Stimulated activated CD8-positive, alpha-beta memory T cell treated with anti-CD3 and anti-CD28 coated beads, Interleukin-12 subunit alpha, Interleukin-12 subunit beta, amount 100 ng/mL, for 1 hour (primary cell): Measurements from ENCODE around the gene RASL12.
"Not testable (repeated sequence)": the region's sequence is repeated elsewhere in the genome, so short reads cannot be mapped to it uniquely, and the experiment has no call there.

Experiments
- DNase-seq: peaks from one replicate; pipeline ENCODE4 v3.0.0-alpha.2; 2020; ENCODE audit warnings: low read depth

The RASL12 gene

DNA sequence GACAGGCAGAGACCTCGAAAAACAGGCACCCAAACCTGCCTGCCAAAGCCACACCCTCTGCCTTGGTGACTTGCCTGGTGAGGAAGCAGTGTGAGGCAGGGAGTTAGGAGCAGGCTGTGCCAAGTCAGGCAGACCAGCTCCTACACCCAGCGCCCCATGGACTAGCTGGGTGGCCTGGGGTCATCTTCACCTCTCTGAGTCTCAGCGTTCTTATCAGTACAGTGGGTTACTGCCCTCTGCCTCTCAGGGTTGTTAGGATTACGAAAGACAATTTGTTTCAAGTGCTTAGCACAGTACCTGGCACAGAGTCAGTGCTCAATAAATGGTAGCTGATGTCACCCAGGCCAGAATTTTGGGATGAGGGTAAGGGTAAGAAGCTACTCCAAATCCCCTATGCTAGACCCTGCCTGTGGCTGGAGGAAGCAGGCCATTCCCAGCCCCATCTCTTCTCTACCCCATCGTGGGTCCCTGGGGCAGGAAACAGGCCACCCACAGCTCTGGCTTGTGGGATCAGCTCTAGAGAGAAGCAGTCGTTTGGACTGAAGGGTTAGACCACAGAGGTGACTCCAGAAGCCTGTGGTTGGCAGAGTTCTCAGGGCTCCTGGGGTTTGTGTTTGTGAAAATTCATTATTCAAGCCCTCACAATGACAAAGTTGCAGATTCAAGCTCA is 12.5 kb downstream of the RASL12 start:
- no peak for DNase-seq

DNA sequence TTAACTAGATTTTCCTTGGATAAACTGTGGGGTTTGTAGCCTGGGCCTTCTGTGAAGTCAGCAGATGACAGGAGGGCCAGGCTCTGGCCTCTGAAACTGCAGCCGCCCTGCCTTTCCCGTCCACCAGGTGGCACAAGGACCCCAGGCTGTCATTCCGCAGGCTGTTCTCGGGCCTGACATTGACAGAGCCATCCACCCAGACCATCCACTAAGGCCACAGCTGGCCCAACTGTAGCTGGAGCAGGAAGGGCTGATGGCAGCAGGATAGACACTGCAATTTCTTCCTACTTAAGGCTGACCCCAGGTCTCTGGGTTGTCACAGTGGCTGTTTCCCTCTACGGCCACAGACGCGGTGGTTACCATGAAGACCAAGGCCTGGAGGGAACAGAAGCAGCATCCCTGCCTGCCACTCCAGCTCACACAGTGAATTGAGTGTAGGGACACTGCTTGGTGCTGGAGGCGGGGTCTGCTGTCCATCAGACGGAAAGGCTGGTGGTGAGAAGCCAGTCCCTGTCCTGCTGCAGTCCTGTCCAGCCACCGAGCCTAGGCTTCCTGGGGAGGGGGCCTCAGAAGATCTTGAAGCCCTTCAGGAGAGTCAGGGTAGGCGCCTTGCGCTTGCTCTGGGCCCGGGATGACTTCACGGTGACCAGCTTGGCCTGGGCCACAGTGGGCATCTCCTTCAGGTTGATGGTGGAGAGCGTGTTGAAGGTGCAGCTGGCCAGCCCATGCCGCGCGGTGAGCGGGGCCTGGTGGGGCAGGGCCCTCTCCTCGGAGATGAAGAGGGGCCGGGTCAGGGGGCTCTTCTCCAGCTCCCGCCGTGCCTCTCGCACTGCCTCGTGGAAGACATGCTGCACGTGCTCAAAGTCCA is 13.2 kb downstream of the RASL12 start:
- DNase-seq, result no peak

DNA sequence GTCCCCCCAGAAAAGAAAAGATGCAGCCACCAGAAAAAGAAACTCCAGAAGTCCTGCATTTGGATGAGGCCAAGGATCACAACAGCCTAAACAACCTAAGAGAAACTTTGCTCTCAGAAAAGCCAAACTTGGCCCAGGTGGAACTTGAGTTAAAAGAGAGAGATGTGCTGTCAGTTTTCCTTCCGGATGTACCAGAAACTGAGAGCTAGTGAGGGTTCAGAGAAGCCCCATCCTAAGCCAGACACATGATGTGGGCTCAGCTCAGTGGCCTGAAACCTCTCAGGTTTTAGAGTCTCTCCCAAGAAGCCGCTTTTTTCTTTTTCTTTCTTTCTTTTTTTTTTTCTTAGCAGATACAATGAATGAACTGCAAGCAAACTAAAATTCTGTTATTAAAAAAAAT is 14.8 kb downstream of the RASL12 start:
- DNase-seq, result no peak

DNA sequence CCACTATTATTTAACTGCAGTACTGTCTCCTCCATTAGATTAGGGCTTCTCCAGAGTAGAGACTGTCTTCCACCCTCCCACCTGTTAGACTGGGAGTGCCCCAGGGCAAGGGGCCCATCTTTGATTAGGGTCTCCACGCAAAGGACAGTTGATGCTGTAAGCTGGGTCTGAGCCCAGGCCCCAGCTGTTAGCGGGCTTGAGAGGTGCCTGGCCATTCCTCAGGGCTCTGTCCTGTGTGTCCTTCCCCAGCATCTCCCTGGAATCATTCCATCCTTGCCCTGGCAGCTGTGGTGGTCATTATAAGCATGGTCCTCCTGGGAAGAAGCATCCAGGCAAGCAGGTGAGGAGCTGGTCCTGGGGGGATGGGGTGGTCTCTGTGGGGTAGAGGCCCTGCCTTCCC is 16.5 kb downstream of the RASL12 start:
- DNase-seq, result no peak

DNA sequence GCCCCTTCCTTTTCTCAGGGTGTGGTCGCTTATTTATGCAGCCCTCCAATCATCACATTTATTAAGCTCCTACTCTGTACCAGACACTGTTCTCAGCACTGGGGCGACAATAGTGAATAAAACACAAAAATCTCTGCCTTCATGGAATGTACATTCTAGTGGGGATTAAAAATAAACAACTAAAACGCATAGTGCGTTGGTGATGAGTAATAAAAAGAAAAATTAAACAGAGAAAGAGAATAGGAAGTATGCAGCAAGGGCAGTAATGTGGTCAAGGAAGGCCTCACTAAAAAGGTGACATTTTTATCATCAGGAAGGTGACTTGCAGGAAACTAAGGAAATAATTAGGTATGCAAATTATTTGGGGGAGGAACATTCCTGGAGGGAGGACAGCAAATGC is 17.5 kb downstream of the RASL12 start:
- DNase-seq, result no peak

DNA sequence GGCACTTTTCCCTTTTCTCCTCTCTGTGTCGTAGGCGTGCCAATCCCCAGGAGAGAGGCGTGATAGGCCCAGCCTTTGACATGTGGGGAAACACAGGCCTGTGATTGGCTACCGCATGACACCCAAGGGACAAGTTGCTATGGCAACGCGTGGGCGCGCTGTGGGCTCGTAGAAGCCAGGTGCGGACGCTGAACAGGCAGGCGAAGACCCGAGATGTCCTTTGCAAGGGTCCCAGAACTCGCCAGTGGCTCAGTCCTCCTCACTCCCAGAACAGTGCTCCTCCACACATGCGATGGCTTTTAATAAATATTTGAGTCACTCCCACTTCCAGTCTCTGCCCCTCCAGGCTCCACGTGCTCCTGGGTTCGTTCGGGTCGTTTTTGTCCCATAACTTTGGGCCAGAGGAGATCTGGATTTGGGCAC is 18.4 kb downstream of the RASL12 start:
- DNase-seq, result peak; percentile 75

DNA sequence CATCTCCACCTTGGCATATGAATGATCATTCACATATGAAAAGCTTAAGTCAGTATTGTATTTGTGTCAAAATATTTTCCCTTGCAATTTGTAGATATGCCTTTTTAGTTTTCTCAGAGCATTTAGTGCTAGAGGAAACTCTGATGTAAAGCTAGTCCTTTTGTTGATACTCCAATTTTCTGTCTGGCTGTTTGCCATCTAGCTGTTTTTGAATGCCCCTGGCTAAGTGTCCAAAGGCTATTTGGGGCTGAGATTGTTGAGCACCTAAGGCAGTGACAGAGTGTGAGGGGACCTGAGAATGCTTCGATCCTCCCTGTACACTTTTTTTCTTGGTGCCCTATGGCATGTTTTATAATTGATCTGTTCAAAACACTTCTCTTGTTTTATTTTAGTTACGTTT is 19.6 kb downstream of the RASL12 start:
- DNase-seq, result no peak

DNA sequence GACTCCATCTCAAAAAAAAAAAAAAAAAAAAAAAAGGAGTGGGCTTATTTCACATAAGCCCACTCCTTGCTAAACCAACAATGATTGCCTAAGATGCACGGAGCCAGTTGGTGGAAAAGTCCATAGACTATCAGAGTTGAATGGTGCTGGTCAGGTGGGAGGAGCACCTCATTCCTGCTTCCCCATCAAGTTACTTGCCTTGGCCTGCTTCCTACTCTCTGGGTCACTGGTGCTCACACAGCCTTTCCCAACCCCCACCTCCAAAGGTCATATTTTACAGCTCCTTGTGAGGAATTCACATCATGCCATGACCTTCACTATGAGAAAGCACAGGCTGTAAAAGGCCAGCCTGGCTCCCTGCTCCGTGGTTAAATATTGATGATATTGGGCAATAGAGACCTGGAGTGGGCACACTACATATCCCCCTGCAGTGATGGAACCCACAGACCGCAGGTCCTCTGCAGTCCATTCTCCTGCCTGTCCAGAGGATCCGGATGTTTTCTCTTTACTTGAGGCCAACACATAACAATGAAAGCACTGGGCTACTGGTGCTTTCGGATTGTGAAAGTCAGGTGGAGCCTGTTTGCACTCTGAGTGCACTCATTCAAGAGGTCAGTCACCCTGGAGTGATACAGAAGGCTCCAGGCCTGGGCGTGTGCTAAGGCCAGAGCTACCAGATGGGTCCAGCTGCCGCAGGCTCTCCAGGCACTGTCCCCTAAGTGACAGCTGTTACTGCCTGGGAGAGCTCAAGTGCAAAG is 22.9 kb downstream of the RASL12 start, which contains the start of gene SLC51B:
Gene SLC51B (plus strand): TSS at position 664 of the 758 bp plus-strand sequence. CDS start 4,618 bp downstream, outside the sequence.
- no peak for DNase-seq

GRCh38 chr15:65044218-65044617 is 23.6 kb downstream of the RASL12 start:
- not testable (repeated sequence) for DNase-seq

DNA sequence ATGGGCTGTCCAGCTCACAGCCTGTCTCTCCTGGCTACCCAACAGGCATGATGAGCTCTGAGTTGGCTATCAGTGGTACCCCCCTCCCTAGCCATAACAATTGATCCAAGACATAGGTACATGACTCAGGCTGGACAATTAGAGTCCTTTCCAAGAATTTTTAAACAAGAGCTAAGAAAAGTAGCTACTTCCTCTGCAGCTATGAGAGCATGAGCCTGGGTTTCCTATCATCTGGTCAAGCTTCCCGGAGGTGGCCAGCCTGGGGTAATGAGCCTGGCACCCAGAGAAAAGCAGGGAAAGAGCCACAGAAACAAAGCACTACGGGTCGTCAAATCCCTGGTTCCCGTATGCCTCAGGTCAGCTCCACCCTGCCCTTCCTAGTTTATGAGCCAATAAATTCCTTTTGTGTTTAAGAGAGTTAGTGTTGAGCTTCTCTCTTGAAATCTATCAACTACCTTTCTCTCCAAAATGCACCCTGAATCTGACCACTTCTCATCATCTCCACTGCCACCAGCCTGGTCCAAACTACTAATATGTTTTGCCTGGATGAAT is 24.9 kb downstream of the RASL12 start:
- no peak for DNase-seq

- DNase-seq, result no peak
Observed at GRCh38 chr15:65041787-65042186, 26.0 kb downstream of the RASL12 start.

DNA sequence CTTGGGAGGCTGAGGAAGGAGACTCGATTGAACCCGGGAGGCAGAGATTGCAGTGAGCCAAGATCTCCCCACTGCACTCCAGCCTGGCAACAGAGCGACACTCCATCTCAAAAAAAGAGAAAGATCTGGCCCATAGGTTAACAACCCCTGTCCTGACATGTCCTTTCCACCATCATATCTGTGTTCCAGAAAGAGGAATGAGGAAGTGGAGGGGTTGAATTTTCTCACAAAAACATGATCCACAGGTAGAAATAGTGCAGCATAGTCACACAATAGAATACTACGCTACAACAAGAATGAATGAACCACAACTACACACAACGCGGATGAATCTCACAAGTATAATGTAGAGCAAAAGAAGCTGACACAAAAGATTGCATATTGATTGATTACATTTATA is 27.3 kb downstream of the RASL12 start:
- no peak for DNase-seq

DNA sequence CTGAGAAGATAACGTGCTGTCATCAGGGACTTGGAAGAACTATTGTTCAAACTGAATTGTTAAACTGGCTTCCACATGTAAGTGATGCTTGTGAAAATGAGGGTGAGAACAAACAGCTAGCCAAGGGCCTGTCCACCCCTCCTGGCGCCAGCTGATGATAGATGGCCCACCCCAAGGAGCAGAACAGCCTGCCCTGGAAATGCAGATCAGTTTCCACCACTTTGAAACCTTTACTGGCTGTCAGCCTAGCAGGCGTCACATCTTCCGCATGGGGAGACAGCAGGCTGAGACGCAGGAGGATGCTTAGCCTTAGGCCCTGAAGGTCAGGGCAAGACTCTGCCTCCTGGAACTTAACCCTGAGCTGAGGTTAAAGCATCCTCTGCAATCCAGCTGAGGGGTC is 29.0 kb downstream of the RASL12 start:
- no peak for DNase-seq

GRCh38 chr15:65038428-65038827 is 29.4 kb downstream of the RASL12 start:
- no peak for DNase-seq

GRCh38 chr15:65037309-65037708 is 30.5 kb downstream of the RASL12 start:
- DNase-seq, result no peak

DNA sequence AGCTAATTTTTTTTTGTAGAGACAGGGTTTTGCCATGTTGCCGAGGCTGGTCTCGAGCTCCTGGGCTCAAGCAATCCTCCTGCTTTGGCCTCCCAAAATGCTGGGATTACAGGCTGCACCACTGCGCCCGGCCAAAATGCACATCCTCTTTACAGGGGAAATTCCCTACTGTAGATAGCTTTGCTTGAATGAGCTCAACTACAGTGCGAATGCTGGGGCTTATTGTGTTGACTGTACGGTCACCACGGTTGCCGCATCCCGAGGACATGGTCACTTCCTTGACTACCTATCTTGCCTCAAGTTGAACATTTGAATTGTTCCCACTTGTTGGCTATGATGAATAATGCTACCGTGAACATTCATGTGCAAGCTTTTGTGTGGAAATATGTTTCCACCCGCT is 33.1 kb downstream of the RASL12 start:
- DNase-seq, result no peak

GRCh38 chr15:65033659-65034269 is 34.0 kb downstream of the RASL12 start:
- no peak for DNase-seq

DNA sequence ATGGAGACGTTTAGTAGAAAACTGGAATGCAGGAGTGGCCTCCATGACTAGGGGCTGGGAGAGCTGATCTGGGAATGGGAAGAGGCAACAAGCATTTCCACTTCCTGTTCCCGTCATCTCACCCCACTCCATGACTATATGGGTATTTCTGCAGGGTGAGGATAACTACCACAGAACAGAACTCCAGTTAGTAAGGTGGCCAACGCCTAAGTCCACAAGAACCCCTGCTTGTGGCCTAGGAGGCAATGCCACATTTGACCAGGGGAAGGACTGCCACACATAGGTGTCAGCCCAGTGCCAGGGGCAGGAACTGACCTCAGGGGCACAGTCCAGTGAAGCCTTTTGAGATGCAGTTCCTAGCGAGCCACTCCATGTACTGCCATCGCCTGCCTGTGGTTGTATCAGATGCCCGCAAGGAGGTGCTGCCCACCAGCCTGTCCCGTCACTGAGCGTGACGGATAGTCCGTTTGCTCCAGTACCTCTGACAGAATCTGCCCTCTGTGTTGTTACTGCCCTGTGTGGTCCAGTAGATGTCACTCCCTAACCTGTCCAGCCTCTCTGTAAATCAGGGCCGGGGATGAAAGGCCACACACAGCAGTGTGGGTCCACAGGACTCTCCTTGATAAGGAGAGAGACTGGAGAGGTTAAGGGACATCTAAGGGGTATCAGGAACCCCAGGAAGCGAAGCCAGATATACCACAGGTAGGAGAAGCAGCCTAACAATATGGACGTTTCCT is 34.8 kb downstream of the RASL12 start:
- DNase-seq, result no peak

- no peak for DNase-seq
Observed at GRCh38 chr15:65029736-65030208, 38.0 kb downstream of the RASL12 start.

GRCh38 chr15:65028921-65029735 is 38.7 kb downstream of the RASL12 start, which contains the start of gene MTFMT:
Gene MTFMT (minus strand): TSS chr15:65029639. CDS start chr15:65029613, 26 bp downstream.
- DNase-seq, result peak; percentile 88
